HTERT RPE-1 (cell line): ENCODE measurements around the gene GNAI2.
"Not testable (repeated sequence)": the region's sequence is repeated elsewhere in the genome, so short reads cannot be mapped to it uniquely, and the experiment has no call there.

Experiments used
- in situ Hi-C: fragments of 300-500 bp; cut with MboI; formaldehyde crosslinking; loops from 4 replicates; pipeline ENCODE4 v1.14.3; 2020; ENCODE audit warnings: low sequenced_read_pairs

Gene GNAI2

DNA sequence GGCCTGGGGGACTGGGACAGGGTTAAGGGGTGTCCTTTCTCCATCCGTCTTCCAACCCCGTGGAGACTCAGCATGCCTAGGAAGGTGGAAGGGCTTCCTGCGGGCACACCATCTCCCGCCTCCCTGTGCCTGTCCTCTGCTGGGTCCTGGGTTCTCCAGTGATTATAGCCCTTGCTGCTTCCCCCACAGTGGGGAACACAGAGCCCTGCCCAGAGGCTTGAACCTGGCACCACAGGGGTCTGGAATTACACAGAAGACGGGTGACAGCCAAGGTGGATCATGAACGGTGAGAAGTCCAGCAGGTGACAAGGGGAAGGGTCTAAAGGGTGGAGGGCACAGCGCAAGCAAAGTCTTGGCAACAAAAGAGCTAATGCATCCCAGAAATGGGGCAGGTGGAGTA is 26.8 kb downstream of the GNAI2 start:
- in situ Hi-C loops, result no loop called here

GRCh38 chr3:50263478-50264382 is 27.7 kb downstream of the GNAI2 start:
- in situ Hi-C loops, result no loop called here

DNA sequence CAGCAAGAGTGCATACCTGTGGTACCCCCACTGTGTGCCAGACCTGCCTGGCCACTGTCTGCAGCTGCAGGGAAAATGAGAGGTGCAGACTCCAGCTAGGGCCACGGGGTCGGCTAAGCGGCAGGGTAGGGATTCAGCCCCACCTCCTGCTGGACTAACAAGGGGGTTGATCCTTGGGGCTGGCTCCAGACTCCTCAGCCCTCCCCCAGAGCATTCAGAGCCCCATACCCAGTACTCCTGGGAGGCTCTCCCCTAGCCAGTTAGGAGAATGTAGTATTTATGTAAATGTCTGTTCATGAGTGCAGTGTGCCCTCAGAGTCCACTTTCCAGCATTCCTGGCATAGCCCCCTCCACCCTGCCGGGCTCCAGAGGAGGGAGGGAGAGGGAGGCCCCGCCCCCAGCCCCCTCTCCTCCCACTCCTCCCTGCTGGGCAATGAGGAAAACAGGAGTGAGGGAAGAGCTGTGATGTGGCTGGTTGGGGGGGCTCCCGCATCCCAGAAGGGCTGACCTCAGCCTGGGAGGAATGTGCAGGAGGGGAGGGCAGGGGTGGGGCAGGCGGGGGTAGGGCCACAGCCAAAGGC is 28.5 kb downstream of the GNAI2 start:
- in situ Hi-C loops, result no loop called here

DNA sequence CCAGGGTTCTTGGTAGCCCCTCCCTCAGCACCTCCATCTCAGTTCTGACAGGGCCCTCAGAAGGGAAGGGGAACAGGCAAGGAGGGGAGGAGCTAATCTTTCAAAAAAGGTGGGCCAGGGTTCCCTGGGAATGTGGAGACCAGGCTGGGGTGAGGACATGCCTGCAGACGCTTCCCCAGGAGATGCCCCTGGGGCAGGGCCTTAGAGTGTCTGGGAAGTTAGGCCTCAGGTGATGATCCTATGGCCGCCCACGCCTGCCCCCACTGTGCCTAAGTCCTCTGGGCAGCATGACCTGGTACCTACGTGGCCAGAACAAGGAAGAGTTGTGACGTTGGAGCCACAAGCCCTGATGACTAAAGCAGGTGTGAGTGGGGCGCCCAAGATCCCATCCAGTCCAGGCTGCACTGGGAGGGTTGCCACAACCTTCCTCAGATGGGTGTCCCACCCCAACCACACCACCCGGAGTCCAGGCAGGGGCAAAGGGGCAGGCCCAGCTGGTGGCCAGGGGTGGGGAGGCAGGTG is 29.0 kb downstream of the GNAI2 start:
- in situ Hi-C loops, result no loop called here

GRCh38 chr3:50265571-50265970 is 29.6 kb downstream of the GNAI2 start:
- in situ Hi-C loops, result no loop called here

DNA sequence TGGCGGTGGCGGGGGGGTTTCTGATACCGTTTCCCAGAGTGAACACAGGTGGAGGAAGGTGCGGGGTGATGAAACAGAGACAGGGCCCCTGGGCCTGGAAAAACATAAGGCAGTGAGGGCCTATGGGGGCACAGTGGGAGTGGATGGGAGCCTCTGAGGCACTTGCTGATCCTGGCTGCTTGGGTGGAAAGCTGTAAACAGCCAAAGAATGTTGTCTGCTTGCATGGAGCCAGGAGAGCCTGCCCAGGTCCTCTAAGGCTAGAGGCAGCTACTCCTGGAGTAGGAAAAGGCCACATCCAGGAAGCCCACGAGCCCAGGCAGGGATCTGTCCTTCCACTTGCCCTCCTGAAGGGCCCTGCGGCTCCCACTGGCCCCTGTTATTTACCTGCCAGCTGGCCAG is 30.0 kb downstream of the GNAI2 start:
- in situ Hi-C loops, result no loop called here

DNA sequence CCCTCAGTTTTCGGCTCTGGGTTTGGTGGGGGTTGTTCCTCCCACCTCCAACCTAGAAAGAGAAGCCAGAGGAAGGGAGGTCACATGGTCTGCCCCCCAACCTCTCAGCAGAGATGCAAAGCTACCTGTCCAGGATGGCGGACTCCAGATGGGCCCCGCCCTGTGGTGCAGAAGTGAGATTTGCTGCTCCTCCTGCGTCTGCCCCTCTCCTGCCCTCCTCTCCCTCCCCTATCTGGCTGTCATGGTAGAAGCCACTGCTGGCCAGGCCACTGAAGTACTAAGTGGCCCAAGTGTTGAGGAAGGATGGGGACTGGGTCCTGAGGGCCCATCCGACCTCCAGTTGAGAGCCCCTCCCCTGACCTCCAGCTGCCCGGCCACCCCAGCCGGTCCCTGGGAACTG is 30.8 kb downstream of the GNAI2 start:
- in situ Hi-C loops, result no loop called here

DNA sequence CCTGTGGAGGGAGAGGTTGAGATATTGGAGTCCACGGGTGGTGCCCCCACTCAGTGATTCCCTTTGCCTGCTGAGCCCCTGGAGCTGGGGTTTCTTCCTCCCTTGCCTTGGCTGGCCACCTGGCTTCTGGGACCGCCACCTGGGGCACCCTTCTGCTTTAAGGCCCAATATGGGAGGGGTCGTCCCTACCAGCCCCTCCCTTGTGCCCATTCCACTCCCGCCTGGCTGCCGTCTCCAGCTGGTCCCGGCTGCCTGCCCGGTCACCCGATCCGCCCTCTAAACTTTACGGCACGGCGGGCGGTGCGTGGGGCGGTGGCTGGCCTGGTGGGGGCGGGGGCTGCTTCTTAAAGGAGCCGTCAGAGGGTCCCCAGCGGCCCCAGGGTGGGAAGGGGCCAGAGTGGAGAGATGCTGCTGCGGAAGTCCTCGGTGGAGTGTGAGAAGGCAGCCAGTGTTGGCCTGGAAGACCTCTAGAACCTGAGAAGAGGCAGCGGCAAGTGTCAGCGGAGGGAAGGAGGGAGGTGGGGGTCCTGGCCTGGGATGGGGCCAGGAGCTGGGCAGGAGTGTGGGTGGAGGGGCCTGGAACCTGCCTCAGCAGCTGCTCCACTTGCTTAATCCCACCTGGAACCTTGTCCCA is 31.4 kb downstream of the GNAI2 start:
- in situ Hi-C loops, result no loop called here

- in situ Hi-C loops, result no loop called here
These were observed 32.3 kb downstream of the GNAI2 start for GRCh38 chr3:50268276-50268675.

DNA sequence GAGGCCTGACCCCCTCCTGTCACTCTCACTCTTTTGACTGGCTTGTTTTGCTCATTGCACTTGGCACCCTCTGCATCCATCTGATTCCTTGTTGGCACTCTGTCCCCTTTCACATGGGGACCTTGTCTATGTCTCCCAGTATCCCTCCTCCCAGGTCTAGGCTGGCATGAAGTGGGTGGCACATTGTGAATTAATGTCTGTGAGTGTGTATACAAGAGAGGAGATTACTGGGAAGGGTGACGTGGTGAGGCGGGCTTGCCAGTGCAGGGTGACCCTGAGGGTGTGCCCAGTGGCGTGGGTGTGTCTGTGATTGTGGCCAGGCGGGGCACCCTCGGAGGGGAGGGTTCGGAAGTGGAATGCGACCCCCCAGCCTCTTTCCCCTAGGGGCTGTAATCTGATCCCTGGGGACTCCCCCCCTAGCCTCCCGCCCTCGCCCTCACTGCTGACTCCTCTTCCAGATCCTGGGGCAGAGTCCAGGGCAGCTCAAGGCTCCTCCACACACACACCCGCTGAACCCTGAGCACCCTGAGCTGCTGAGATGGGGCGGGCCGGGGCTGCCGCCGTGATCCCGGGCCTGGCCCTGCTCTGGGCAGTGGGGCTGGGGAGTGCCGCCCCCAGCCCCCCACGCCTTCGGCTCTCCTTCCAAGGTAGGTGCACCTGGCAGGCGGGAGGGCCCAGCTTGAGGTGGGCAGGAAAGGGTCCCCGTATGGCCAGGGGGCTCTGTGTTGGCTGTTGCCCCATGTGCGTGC is 32.9 kb downstream of the GNAI2 start, which contains the start of gene SEMA3B:
Gene SEMA3B (plus strand): TSS at position 445 of the 749 bp plus-strand sequence. CDS start 94 bp downstream, at position 539.
- in situ Hi-C loops, result no loop called here

- in situ Hi-C loops, result no loop called here
These were observed 33.5 kb downstream of the GNAI2 start for GRCh38 chr3:50269460-50269859.

GRCh38 chr3:50269977-50270413 is 34.0 kb downstream of the GNAI2 start:
- in situ Hi-C loops, result no loop called here

GRCh38 chr3:50270422-50271224 is 34.6 kb downstream of the GNAI2 start:
- in situ Hi-C loops, result no loop called here

DNA sequence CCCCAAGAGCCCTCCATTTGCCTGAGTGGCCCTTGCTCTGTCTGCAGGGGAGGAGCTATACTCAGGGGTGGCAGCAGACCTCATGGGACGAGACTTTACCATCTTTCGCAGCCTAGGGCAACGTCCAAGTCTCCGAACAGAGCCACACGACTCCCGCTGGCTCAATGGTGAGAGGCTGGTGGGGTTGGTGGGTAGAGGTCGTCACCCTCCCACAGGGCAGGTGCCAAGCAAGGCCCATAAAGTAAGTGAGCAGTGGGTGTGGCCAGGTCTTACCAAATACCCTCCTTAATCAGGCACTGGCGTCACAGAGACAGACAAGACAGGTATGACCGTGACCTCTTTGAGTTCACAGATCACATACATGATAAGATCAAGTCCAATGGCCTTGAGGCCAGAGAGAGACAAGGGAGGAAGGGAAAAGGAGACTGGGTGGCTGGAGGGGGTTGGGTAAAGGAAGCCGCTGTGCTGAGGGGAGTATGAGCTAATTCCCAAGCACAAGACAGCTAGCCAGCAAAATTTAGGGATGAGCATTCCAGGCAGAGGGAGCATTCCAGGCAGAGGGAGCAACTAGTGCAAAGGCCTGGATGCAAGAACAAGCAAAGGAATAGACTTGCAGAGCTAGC is 35.4 kb downstream of the GNAI2 start:
- in situ Hi-C loops, result no loop called here

DNA sequence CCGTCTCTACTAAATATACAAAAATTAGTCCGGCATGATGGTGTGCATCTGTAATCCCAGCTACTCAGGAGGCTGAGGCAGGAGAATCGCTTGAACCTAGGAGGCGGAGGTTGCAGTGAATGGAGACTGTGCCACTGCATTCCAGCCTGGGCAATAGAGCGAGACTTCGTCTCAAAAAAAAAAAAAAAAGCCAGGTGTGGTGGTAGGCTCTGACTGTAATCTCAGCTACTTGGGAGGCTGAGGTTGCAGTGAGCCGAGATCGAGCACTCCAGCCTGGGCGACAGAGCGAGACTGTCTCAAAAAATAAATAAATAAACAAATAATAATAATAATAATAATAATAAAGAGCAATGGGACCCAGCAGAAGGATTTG is 36.5 kb downstream of the GNAI2 start:
- in situ Hi-C loops, result not testable (repeated sequence)

GRCh38 chr3:50272911-50273688 is 37.1 kb downstream of the GNAI2 start:
- in situ Hi-C loops, result no loop called here

GRCh38 chr3:50273689-50274065 is 37.7 kb downstream of the GNAI2 start:
- in situ Hi-C loops, result no loop called here

DNA sequence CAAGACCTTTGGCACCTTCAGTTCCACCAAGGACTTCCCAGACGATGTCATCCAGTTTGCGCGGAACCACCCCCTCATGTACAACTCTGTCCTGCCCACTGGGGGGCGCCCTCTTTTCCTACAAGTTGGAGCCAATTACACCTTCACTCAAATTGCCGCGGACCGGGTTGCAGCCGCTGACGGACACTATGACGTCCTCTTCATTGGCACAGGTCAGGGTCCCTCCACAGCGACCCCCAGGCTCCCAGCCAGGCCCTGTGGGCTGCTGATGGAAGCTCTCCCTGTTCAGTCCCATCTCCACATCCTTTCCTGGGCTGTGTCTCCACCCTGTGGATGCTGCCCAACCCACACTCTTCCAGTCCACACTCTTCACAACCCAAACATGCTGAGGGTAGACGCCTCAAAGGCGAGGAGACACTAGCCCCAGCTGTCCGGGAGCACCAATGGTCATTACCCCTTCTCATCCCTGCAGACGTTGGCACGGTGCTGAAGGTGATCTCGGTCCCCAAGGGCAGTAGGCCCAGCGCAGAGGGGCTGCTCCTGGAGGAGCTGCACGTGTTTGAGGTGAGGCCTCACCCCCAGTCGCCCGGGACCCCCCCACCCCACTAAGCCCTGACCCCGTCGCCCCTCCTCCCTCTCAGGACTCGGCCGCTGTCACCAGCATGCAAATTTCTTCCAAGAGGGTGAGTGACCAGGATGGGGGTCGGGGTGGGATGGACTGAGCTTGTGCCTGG is 38.5 kb downstream of the GNAI2 start:
- in situ Hi-C loops, result no loop called here
